GM18520 (cell line): ENCODE data around the gene DAGLA.

Experiments
- ATAC-seq: cut with Tn5 transposase; IDR thresholded peaks from one replicate; pipeline ENCODE4 v1.9.1; 2021; ENCODE audit not compliant: unreplicated experiment

Gene DAGLA

GRCh38 chr11:61778357-61778886 is 98.2 kb downstream of the DAGLA start:
- no peak for ATAC-seq

GRCh38 chr11:61778920-61779650 is 98.9 kb downstream of the DAGLA start:
- ATAC-seq = no peak

- no peak for ATAC-seq
These were observed 99.7 kb downstream of the DAGLA start for GRCh38 chr11:61779666-61780525.

- no peak for ATAC-seq
These were observed 100.5 kb downstream of the DAGLA start for GRCh38 chr11:61780581-61781162.

- ATAC-seq = no peak
These were observed 101.4 kb downstream of the DAGLA start for GRCh38 chr11:61781585-61781984.

- no peak for ATAC-seq
These were observed 102.1 kb downstream of the DAGLA start for GRCh38 chr11:61782299-61782698.

- ATAC-seq = no peak
These were observed 102.7 kb downstream of the DAGLA start for GRCh38 chr11:61782841-61783240.

- ATAC-seq = no peak
These were observed 103.7 kb downstream of the DAGLA start for GRCh38 chr11:61783717-61784505.

GRCh38 chr11:61784506-61784805 is 104.3 kb downstream of the DAGLA start:
- ATAC-seq = no peak

GRCh38 chr11:61785837-61786402 is 105.7 kb downstream of the DAGLA start:
- no peak for ATAC-seq

- no peak for ATAC-seq
These were observed 107.8 kb downstream of the DAGLA start for GRCh38 chr11:61787928-61788491.

GRCh38 chr11:61791737-61792309 is 111.6 kb downstream of the DAGLA start:
- ATAC-seq = no peak

GRCh38 chr11:61792310-61793082 is 112.3 kb downstream of the DAGLA start, which contains the start of the genes FEN1 and TMEM258:
FEN1 (plus strand) TSS chr11:61792911; CDS start chr11:61795362, 2,451 bp downstream.
TMEM258 (minus strand) TSS chr11:61792599; CDS start chr11:61792558, 41 bp downstream.
- peak; percentile 62 for ATAC-seq

- ATAC-seq = no peak
These were observed 113.1 kb downstream of the DAGLA start for GRCh38 chr11:61793083-61793828.

GRCh38 chr11:61793829-61794204 is 113.6 kb downstream of the DAGLA start:
- ATAC-seq = no peak

- ATAC-seq = no peak
These were observed 114.4 kb downstream of the DAGLA start for GRCh38 chr11:61794579-61794978.

GRCh38 chr11:61795459-61795858 is 115.3 kb downstream of the DAGLA start:
- ATAC-seq = no peak

- no peak for ATAC-seq
These were observed 115.8 kb downstream of the DAGLA start for GRCh38 chr11:61795876-61796526.
